Thoracic aorta (tissue), 2 donors: ENCODE measurements around the gene SPAG16. TPM values are rescaled to one million over a fixed set of nuclear protein-coding genes. Genes with fewer than 3 reads are reported as not detected.

Source experiments
- ATAC-seq: fragments of 150-250 bp; one replicate; pipeline ENCODE4 v1.8.0; 2017; ENCODE audit warnings: low read depth; ENCODE audit not compliant: insufficient number of reproducible peaks, low FRiP score
- DNase-seq: peaks from one replicate; pipeline ENCODE4 v3.0.0-alpha.2; 2020; ENCODE audit warnings: low spot score
- H3K27ac ChIP-seq, 2 donors: fragments of 200-600 bp; sonication (generic); 1 replicate in 1 of 2; 2 replicates in 1 of 2; pipeline ENCODE4 v1.5.1; 2016; ENCODE audit warnings: mild to moderate bottlenecking in 2 of 2, moderate library complexity in 2 of 2
- H3K27me3 ChIP-seq: fragments of 200-600 bp; sonication (generic); replicated peaks from 2 replicates; pipeline ENCODE4 v1.6.0; 2016; ENCODE audit warnings: mild to moderate bottlenecking; ENCODE audit not compliant: insufficient read depth
- H3K36me3 ChIP-seq: fragments of 200-600 bp; sonication (generic); one replicate; pipeline ENCODE4 v1.5.1; 2016
- H3K4me1 ChIP-seq, 2 donors: fragments of 200-600 bp; sonication (generic); 1 replicate in 1 of 2; 2 replicates in 1 of 2; pipeline versions ENCODE4 v1.5.1 to v1.6.0; 2016; ENCODE audit warnings: low read depth in 2 of 2, mild to moderate bottlenecking in 1 of 2; ENCODE audit not compliant: control insufficient read depth in 1 of 2
- H3K4me3 ChIP-seq: fragments of 200-600 bp; sonication (generic); 2 replicates; pipeline ENCODE4 v1.5.1; 2016; ENCODE audit warnings: mild to moderate bottlenecking
- H3K9me3 ChIP-seq: fragments of 200-600 bp; sonication (generic); 2 replicates; pipeline ENCODE4 v1.5.1; 2016
- total RNA-seq, 2 donors: library from RNA; depleted of rRNA; stranded (reverse); fragments of >200 nt; gene quantifications; one replicate each; pipeline versions ENCODE4 v1.1.0 to v1.2.3, GENCODE V29; 2016
- TF ChIP-seq, protein P1 (sequence below): fragments of 200-600 bp; sonication (generic); IDR thresholded peaks from one replicate; pipeline ENCODE4 v1.5.1; 2019; ENCODE audit warnings: antibody characterized with exemption

Gene SPAG16
- total RNA-seq, 2 donors from 2014 or later, result 7.4 to 26.3 TPM

- no peak for DNase-seq
- TF ChIP-seq, protein P1, sequence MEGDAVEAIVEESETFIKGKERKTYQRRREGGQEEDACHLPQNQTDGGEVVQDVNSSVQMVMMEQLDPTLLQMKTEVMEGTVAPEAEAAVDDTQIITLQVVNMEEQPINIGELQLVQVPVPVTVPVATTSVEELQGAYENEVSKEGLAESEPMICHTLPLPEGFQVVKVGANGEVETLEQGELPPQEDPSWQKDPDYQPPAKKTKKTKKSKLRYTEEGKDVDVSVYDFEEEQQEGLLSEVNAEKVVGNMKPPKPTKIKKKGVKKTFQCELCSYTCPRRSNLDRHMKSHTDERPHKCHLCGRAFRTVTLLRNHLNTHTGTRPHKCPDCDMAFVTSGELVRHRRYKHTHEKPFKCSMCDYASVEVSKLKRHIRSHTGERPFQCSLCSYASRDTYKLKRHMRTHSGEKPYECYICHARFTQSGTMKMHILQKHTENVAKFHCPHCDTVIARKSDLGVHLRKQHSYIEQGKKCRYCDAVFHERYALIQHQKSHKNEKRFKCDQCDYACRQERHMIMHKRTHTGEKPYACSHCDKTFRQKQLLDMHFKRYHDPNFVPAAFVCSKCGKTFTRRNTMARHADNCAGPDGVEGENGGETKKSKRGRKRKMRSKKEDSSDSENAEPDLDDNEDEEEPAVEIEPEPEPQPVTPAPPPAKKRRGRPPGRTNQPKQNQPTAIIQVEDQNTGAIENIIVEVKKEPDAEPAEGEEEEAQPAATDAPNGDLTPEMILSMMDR, result no peak
- Histone ChIP-seq H3K9me3 (no peaks in the 10 kb centered on the region), H3K27me3 (no peaks in the 10 kb centered on the region), H3K36me3 (peaks cover under 1% of the 10 kb centered on the region), H3K4me3 (no peak overlapping the region), H3K4me1 (no peaks in the 10 kb centered on the region), H3K27ac (no peak overlapping the region)
- no peak for ATAC-seq
These were observed 31.1 kb downstream of the SPAG16 start for GRCh38 chr2:213315168-213315876.

GRCh38 chr2:213316001-213316735 is 31.9 kb downstream of the SPAG16 start:
- H3K4me3 ChIP-seq, result no peak overlapping the region
- H3K4me1 ChIP-seq, result no peaks in the 10 kb centered on the region
- TF ChIP-seq, protein P1, result no peak
- H3K27me3 ChIP-seq, result no peaks in the 10 kb centered on the region
- DNase-seq, result no peak
- no peak for ATAC-seq
- peaks cover 4% of the 10 kb centered on the region for H3K36me3 ChIP-seq
- no peak overlapping the region for H3K27ac ChIP-seq
- no peaks in the 10 kb centered on the region for H3K9me3 ChIP-seq

DNA sequence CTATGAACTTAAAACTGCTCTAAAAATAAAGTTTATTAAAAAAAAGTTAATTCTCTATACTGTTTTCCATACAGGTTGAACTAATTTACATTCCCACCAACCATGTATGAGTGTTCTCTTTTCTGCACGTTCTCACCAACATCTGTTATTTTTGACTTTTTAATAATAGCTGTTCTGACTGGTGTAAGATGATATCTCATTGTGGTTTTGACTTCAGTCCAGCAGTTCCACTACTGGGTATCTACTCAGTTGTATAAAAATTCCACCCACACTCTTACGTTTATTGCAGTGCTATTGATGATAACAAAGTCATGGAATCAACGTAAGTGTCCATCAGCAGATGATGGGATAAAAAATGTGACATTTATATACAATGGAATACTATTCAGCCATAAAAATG is 33.7 kb downstream of the SPAG16 start:
- TF ChIP-seq, protein P1, result no peak
- Histone ChIP-seq H3K27me3 (no peaks in the 10 kb centered on the region), H3K9me3 (no peaks in the 10 kb centered on the region), H3K27ac (no peak overlapping the region), H3K4me3 (no peak overlapping the region), H3K4me1 (no peaks in the 10 kb centered on the region), H3K36me3 (peaks cover 4% of the 10 kb centered on the region)
- ATAC-seq (no peak), DNase-seq (no peak)

DNA sequence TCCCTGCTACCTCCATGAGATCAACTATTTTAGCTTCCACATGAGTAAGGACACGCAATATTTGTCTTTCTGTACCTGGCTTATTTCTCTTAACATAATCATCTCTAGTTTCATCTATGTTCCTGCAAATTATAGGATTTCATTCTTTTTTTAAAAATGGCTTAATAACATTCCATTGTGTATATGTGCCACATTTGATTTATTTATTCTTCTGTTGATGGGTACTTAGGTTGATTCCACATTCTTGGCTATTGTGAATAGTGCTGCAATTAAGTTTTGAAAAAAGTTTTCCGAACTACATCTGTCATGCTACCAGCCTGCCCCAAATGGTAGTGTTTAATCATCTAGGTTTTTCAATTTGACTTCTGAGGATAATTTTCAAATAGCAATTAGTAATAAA is 36.3 kb downstream of the SPAG16 start:
- TF ChIP-seq, protein P1, result no peak
- DNase-seq (no peak), ATAC-seq (no peak)
- Histone ChIP-seq H3K27ac (no peak overlapping the region), H3K36me3 (peaks cover 4% of the 10 kb centered on the region), H3K4me1 (no peaks in the 10 kb centered on the region), H3K4me3 (no peak overlapping the region), H3K27me3 (no peaks in the 10 kb centered on the region), H3K9me3 (no peaks in the 10 kb centered on the region)

DNA sequence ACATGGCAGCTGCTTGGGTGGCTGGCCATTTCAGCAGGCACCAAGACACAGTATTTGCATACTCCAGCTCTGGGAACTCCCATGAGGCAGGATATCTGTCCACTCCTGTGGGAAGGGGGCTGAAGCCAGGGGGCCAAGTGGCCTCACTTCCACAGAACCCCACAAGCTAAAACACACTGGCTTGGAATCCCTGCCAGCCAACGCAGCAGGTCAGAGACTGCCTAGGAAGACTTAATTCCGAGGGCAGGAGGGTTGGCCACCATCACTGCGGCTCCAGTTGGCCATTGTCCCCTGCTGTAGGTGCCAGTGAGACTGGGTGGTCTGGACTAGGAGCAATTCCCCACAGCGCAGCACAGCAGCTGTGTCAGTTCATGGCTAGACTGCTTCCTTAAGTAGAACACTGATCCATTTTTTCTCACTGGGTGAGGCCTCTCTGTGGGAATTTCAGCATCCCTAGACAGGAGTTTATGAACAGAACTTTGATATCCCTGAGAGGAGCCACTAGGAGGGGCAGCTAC is 52.0 kb downstream of the SPAG16 start:
- Histone ChIP-seq H3K36me3 (no peaks in the 10 kb centered on the region), H3K4me1 (no peaks in the 10 kb centered on the region), H3K4me3 (no peak overlapping the region), H3K9me3 (peaks cover 35% of the 10 kb centered on the region), H3K27me3 (no peaks in the 10 kb centered on the region), H3K27ac (no peak overlapping the region)
- TF ChIP-seq, protein P1, result no peak
- ATAC-seq, result no peak
- DNase-seq, result no peak
